GM18868 (cell line): Measurements from ENCODE around the gene MYO9B.
"Not testable (repeated sequence)": the region's sequence is repeated elsewhere in the genome, so short reads cannot be mapped to it uniquely, and the experiment has no call there.

Experiments
- ATAC-seq: cut with Tn5 transposase; IDR thresholded peaks from one replicate; pipeline ENCODE4 v1.9.1; 2021; ENCODE audit warnings: mild to moderate bottlenecking, moderate library complexity; ENCODE audit not compliant: unreplicated experiment

MYO9B gene

GRCh38 chr19:17178291-17178690 is 102.7 kb downstream of the MYO9B start:
- no peak for ATAC-seq

GRCh38 chr19:17180997-17181702 is 105.6 kb downstream of the MYO9B start:
- ATAC-seq, result no peak

DNA sequence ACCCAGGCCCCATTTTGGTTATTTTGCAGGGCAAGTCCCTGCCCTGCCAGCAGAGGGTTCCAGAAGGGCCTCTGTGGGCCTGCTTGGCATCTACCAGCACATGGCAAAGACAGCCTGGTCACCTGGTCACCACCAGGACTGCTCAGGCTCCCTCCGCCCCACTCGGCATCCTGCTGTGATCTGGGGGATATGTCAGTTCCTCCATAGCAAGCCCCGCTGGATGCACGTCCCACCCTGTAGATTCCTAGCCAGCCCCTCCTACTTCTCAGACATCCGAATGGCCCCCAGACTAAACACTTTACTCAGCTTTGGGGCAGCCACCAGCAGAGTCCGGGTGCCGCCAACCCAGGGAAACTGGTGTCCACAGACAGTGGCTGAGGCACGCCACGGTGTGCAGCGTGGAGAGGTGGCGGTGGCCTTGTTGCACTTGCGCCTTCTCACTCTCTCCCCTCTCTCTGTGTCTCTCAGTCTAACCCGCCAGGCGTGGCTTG is 107.7 kb downstream of the MYO9B start:
- no peak for ATAC-seq

DNA sequence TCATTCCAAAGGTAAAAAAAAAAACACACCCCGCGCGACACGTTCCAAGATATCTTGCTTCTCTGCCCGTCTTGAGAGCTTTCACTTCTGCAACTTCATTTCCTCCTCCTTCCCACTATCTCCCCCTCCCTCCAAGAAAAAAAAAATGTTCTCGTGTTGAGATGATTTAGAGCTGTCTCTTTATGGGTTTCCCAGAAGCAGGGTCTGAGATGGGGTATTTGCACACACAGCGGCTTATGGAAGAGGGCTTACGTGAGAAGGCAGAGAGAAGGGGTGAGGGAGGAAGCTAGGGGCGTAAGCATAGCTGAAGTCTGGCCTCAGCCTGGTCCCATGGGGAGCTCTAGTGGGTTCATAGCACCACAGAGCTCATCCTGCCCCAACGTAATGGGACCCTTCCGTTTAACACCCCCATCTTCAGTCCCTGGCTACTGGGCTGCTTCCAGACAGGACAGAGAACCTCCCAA is 108.3 kb downstream of the MYO9B start:
- ATAC-seq, result peak; percentile 52

DNA sequence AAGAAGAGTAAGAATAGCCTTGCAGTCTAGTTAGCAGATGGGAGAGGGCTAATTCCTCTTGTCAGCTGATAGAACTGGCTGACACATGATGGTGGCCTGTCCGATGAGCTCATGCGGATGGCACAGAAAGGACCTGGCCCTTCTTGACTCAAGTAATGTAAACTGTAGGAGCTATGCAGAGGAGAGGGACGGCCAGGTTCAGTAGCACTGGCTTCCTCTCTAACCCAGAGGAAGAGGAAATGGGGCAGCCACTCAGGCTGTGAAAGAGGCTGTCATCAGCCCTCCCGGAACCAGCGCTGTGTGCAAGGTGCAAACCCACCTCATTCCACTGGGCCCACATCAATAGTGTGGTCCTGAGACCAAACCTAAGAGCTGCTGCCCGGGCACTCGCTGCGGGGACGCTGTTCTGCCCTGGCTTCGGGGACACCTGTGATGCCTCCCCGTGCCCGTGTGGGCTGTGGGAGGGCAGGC is 108.8 kb downstream of the MYO9B start:
- no peak for ATAC-seq

GRCh38 chr19:17185590-17185989 is 110.0 kb downstream of the MYO9B start:
- no peak for ATAC-seq

DNA sequence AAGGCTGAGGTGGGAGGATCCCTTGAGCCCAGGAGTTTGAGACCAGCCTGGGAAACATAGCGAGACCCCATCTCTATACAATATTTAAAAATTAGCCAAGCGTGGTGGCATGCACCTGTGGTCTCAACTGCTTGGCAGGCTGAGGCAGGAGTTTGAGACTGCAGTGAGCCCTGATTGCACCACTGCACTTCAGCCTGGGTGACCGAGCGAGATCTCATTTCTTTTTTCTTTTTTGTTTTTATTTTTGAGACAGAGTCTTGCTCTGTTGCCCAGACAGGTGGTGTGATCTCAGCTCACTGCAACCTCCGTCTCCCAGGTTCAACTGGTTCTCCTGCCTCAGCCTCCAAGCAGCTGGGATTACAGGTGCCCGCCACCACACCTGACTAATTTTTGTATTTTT is 116.2 kb downstream of the MYO9B start:
- not testable (repeated sequence) for ATAC-seq

- no peak for ATAC-seq
These were observed 117.2 kb downstream of the MYO9B start for GRCh38 chr19:17192751-17193150.

GRCh38 chr19:17194608-17195007 is 119.0 kb downstream of the MYO9B start:
- ATAC-seq, result no peak

DNA sequence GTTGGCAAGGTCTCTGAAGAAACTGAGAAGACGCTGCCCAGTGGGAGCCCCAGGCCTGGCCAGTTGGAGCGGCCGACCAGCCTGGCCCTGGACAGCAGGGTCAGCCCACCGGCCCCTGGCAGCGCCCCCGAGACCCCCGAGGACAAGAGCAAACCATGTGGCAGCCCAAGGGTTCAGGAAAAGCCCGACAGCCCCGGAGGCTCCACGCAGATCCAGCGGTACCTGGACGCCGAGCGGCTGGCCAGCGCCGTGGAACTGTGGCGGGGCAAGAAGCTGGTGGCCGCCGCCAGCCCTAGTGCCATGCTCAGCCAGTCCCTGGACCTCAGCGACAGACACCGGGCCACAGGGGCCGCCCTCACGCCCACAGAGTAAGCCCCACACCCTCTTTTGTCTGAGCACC is 119.5 kb downstream of the MYO9B start:
- ATAC-seq, result no peak

- no peak for ATAC-seq
These were observed 121.0 kb downstream of the MYO9B start for GRCh38 chr19:17196610-17197009.

DNA sequence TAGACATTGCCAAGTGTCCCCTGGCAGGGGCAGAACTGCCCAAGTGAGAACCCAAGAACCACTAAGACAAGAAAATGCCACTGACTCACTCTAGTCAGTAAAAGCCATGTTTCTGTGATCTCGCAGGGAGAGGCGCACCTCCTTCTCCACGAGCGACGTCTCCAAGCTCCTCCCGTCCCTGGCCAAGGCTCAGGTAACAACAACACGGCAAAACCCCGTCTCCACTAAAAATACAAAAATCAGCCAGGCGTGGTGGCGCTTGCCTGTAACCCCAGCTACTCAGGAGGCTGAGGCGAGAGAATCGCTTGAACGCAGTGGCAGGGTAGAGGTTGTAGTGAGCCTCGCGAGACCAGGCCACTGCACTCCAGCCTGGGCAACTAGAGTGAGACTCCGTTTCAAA is 122.1 kb downstream of the MYO9B start:
- ATAC-seq, result no peak

DNA sequence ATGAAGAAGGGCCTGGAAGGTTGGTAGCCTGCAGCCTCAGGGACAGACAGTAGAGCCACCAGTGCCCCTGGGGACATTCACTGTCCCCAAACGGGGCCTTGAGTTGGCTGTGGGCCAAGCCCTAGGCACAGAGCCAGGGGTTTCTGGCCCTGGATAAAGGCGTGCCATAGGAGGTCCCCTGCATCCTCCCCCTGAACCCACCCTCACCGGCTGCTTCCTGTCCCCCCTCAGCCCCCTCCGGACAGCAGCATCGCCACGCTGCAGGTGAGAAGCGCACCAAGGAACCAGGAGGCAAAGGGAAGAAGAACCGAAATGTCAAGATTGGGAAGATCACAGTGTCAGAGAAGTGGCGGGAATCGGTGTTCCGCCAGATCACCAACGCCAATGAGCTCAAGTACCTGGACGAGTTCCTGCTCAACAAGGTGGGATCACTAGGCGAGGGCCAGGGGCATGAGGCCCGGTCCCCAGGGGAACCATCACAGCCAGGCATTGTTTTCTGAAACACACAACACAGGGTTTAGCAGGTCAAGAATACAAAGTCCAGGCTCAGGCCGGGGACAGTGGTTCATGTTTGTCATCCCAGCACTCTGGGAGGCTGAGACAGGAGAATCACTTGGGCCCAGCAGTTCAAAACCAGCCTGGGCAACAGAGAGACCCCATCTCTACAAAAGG is 125.0 kb downstream of the MYO9B start:
- no peak for ATAC-seq

DNA sequence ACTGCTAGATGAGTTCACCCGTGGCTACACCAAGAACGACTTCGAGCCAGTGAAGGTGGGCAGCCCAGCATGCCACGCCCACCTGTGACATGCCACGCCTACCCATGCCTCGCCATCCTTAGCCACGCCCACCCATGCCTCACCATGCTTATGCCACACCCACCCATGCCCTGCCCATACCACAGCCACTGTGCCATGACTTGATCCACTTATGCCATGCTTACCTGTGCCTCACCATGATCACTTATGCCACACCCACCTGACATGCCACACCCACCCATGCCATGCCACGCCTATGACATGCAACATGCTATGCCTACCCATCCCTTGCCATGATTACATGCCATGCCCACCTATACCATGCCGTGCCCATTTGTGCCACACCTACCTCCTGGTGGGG is 126.7 kb downstream of the MYO9B start:
- no peak for ATAC-seq

DNA sequence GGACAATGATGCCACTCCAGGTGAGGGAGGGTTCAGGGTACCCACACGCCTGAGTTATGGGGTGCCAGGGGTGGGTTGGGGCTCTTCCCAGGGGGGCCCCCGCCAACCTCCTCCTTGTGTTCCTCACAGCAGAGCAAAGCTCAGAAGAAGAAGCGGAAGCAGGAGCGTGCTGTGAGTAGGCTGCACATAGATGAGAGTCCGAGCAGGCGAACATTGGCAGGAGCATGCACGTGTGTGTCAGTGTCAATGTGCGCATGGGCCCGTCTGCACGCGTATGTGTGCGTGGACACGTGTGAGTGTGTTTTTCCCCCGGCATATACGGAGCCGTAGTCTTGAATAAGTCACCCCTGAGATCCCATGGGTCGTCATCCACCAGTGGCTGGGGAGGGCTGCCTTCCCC is 127.1 kb downstream of the MYO9B start:
- ATAC-seq, result no peak

GRCh38 chr19:17205237-17206140 is 129.9 kb downstream of the MYO9B start:
- ATAC-seq, result no peak

- ATAC-seq, result no peak
These were observed 131.4 kb downstream of the MYO9B start for GRCh38 chr19:17206736-17207581.

DNA sequence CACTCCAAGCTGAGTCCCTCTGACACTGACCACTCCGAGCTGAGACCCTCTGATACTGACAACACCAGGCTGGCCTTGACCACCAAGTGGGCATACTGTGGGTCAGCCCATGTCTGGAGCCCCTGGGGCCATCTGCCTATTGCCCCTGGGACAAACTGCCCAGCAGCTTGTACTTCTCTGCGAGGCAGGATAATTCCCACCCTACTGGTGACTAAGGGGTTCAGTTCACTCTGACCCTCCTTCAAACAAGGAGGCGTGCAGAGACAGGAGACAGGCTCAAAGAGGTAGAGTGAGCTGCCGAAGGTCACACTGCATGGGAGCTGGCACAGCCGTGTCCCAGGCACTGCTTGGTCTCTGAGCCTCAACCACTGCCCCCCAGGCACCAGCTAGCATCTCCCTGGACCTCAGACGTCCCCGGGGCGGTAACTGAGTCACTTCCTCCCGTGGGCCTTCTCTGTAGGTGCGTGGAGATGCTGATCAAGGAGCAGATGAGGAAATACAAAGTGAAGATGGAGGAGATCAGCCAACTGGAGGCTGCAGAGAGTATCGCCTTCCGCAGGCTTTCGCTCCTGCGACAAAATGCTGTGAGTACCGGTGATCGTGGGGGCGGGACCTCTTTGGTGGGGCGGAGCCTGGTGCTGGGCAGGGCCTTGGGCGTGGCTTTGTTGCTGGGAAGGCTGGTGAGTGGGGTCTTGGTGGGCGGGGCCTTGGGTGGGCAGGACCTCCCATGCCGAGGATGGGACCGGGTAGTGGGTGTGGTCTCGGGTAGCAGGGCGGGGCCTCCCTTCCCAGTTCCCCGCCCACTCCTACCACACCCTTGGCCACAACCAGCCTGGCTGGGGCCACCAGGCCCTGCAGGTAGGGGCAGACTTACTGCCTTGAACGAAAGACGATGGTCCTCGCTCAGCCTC is 133.8 kb downstream of the MYO9B start:
- ATAC-seq, result no peak

DNA sequence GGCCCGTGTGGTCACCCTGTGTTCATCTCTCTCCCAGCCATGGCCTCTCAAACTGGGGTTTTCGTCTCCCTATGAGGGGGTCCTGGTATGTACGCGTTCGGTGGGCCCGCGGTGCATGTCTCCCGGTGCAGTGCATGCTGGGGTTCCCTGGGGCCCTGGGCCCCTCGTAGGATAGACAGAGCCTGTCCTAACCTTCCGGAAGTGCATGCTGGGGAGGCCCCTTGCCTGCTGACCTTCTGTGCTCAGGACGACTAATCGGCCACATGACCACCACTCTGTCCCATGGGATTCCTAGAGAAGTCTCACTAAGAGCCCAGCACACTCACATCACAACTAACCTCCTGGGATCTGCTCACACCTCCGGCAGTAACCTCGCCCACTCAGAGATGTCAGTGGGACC is 134.7 kb downstream of the MYO9B start:
- ATAC-seq, result no peak
